GM12875 (cell line): Measurements from ENCODE around the gene SRGAP3.

Experiments used
- H3K4me3 ChIP-seq: one replicate; pipeline ENCODE4 v1.5.1; 2011; ENCODE audit warnings: low read depth, low read length, control low read depth
- TF ChIP-seq, protein P1 (sequence below): IDR thresholded peaks from 2 replicates; pipeline ENCODE4 v1.5.1; 2011; ENCODE audit warnings: low read depth, mild to moderate bottlenecking, control low read depth, inconsistent platforms, low read length, moderate library complexity, borderline replicate concordance; ENCODE audit not compliant: insufficient read depth

The SRGAP3 gene

DNA sequence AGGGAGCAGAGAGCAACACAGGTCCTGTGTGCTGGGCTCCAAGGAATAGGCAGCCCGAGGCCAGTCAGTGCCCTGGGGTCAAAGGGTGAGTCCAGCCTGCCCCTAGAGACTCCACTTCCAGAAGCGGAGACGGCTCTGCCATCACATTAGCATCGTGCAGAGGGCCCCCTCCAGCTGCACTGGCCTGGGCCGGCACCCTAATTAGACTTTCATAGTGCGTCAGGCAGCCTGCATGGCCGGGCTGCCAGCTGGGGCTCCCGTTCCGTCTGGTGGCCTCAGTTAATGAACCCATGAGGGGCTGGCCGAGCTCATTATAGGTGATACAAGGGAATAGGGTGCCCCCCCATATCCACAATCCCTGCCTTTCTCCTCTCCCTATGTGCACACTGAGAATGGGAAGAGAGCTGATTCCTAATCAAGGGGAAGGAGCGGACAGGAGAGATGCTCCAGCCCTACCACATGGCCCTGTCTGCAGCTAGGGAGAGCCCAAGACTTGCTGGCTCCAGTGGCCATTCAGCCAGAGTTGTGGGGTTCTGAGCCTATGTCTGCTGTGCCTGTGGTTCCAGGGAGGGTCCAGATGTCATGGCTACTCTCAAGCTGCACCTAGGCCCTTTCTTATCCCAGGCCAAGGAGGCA lies 128.0 kb downstream of the SRGAP3 start:
- TF ChIP-seq, protein P1, sequence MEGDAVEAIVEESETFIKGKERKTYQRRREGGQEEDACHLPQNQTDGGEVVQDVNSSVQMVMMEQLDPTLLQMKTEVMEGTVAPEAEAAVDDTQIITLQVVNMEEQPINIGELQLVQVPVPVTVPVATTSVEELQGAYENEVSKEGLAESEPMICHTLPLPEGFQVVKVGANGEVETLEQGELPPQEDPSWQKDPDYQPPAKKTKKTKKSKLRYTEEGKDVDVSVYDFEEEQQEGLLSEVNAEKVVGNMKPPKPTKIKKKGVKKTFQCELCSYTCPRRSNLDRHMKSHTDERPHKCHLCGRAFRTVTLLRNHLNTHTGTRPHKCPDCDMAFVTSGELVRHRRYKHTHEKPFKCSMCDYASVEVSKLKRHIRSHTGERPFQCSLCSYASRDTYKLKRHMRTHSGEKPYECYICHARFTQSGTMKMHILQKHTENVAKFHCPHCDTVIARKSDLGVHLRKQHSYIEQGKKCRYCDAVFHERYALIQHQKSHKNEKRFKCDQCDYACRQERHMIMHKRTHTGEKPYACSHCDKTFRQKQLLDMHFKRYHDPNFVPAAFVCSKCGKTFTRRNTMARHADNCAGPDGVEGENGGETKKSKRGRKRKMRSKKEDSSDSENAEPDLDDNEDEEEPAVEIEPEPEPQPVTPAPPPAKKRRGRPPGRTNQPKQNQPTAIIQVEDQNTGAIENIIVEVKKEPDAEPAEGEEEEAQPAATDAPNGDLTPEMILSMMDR, result no peak
- no peak overlapping the region for H3K4me3 ChIP-seq

GRCh38 chr3:9119331-9119730 lies 130.1 kb downstream of the SRGAP3 start:
- no peak overlapping the region for H3K4me3 ChIP-seq
- TF ChIP-seq, protein P1, result no peak

GRCh38 chr3:9118222-9118621 lies 131.2 kb downstream of the SRGAP3 start:
- no peak overlapping the region for H3K4me3 ChIP-seq
- TF ChIP-seq, protein P1, result no peak

GRCh38 chr3:9117220-9117619 lies 132.2 kb downstream of the SRGAP3 start:
- no peak overlapping the region for H3K4me3 ChIP-seq
- TF ChIP-seq, protein P1, result no peak

- no peak overlapping the region for H3K4me3 ChIP-seq
- TF ChIP-seq, protein P1, result no peak
Measured at GRCh38 chr3:9116336-9116735, 133.1 kb downstream of the SRGAP3 start.

GRCh38 chr3:9115336-9115735 lies 134.1 kb downstream of the SRGAP3 start:
- TF ChIP-seq, protein P1, result no peak
- H3K4me3 ChIP-seq, result no peak overlapping the region

GRCh38 chr3:9113040-9113439 lies 136.4 kb downstream of the SRGAP3 start:
- TF ChIP-seq, protein P1, result no peak
- H3K4me3 ChIP-seq, result no peak overlapping the region
